GM21825 (cell line): ENCODE data around the gene ARHGAP33.
"Not testable (repeated sequence)": the region's sequence is repeated elsewhere in the genome, so short reads cannot be mapped to it uniquely, and the experiment has no call there.

ENCODE experiments used
- ATAC-seq: cut with Tn5 transposase; IDR thresholded peaks from one replicate; pipeline ENCODE4 v1.9.1; 2021; ENCODE audit warnings: mild to moderate bottlenecking, moderate library complexity; ENCODE audit not compliant: unreplicated experiment

Gene ARHGAP33

GRCh38 chr19:35754370-35755130 is 20.8 kb upstream of the ARHGAP33 start:
- ATAC-seq: no peak

DNA sequence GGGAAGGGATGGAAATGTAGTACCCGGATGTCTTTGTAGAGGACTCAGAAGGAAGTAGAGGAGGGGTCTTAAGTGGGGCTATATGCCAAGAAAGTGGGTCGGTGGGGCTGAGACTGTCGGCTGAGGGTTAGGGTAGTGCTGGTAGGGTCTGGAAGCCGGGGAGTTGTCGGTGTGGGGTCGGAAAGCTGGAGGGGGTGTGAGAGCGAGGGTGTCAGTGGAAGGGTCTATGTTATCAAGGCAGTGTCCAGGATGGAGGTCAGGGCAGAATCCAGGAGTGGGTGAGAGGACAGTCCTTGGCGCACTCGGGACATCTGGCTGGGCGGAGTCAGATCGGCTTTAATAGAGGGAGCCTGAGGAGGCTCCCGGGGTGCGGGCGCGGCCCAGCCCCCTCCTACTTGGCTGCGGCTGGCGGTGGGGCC is 20.2 kb upstream of the ARHGAP33 start:
- no peak for ATAC-seq

- ATAC-seq: no peak
These were observed 19.6 kb upstream of the ARHGAP33 start for GRCh38 chr19:35755550-35756376.

DNA sequence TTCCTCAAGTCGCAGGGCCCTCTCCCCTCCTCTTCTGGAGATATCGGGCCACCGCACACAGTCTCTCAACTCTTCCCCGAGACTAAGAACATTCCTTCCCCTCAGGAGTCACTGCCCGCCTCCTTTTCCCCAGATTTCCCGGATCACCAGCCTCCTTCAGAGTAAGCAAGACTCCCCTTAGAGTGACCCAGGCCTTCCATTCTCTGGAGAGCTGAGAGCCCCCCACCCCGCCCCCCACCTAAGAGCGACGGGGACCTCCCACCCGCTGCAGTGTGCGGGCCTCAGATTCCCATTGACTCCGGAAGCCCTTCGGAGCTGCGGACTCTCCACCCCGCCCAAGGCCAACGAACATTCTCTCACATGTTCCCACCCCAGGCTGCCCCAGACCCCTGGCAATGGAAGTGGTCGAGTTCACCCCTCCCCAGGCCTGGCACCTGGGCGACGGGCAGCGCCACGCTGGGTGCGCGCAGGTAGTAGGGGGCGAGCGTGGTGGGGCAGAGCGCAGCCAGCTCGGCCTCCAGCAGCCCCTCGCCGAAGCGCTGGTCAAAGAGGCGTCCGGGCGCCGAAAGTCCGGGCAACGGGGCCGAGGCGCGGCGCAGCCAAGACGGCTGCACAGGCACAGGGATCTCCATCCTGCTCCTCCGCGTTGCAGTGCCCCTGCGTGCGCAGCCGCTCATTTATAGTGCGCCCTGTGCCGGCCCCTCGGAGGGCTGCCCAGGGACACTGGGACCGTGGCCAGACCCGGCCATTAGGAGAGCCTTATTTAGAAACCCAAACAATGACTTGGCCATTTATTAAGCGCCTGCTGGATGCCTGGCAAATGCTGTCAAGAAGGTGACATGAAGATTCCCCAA is 18.8 kb upstream of the ARHGAP33 start, which contains the start of gene HSPB6:
Gene HSPB6, minus strand, starts transcription at position 653 of the 854 bp plus-strand sequence. Its CDS starts 21 bp downstream, at position 632.
- ATAC-seq: no peak

DNA sequence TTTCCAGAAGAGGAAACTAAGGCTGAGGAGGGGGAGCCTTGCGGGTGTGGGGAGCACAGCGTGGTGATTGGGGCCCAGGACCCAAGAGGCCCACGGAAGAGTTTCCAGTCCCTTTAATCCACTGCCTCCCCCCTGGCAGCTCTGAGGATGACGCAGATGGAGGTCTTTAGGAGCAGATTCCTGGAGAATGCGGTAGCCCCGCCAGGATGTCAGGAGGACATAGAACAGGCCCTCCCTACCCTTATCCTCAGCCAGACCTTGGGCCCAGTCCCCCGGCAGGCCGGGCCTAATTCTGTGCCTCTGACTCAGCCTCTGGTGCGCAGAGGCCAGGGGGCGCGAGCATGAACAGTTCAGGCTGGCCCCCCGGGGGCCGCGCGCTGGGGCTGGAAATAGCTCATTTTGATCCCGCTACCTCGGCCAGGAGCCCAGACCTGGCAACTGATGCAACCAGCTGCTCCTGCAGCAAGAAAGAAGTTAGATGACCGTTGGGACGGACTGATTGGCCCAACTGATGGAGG is 18.1 kb upstream of the ARHGAP33 start:
- peak; percentile 5 for ATAC-seq

DNA sequence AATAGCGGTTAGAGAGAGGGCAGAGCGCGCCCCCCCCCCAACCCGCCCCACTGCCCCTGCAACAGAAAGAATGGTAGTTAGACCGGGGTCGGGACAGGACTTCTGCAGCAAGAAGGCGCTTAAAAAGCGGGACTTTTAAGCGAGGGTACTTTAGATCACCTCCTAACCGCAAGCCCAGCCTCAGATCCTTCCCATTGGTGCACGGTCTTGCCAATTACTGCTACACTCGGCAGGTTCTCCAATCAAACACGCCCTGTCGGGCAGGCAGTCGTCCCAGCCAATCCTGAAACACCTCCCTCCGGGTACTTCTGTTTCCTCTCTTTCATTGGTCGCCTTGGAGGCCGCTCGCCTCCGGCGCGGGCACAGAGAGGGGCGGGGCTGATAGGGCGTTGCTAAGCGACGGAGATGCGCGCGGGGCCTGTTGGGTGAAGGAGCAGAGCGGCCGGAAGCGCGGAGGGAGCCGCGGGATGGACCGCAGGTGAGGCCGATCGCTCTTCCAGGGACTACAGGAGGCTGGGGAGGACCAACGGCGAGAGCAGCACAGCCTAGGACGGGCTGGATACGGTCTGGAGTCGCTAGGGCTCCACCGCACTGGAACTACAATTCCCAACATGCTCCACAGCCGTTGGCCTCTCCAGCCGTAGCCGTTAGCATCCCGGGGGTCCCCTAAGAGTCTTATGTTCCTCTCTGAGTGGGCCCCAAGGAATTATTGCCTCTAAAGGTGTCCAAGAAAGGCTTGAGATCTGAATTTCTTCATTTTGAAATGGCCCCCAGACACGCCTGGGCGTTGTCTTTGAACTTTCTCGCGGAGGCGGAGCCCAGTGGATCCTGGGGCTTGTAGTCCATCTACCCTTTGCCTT is 17.4 kb upstream of the ARHGAP33 start, which contains the start of gene PROSER3:
Gene PROSER3, plus strand, starts transcription at position 428 of the 860 bp plus-strand sequence. Its CDS starts 40 bp downstream, at position 468.
- peak; percentile 90 for ATAC-seq

DNA sequence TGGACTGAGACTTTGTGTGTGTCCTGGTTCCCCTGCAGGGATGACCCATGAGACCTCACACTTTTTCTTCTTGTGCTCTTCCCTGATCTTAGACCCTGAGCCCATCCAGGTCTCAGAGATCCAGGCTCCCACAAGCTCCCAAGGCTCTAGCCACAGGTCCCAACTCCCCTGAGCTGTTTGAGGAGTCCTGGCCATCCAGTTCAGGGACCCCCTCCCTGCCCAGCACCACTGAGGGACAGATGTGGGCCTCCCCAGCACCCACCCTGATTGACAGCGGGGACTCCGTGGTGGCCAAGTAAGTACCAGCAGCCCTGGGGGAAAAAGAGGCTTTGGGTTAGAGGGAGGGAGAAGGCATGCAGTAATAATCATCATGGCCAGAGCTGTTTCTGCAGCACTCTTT is 15.7 kb upstream of the ARHGAP33 start:
- ATAC-seq: no peak

DNA sequence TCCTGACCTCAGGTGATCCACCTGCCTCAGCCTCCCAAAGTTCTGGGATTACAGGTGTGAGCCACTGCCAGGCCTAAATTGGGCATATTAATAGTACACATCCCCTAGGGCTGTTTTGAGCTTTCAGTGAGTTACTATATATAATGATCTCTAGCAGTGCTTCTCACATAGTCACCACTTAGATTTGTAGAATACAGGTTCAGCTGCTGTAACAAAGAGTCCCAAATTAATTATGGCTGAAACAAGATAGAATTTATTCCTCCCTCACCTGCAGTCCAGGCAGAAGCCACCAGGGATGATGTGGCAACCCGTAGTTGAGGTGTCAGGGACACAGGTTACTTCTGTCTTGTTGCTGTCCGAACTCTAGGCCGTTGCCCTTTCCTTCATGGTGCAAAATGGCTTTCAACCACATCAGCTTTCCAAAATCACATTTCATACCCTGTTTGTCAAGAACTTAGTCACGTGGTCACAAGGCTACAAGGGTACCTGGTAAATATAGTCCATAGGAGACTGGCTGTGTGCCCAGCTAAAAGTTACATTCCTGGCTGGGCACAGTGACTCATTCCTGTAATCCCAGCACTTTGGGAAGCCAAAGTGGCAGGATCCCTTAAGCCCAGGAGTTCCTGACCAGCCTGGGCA is 14.5 kb upstream of the ARHGAP33 start:
- ATAC-seq: no peak

GRCh38 chr19:35764432-35765315 is 10.7 kb upstream of the ARHGAP33 start:
- no peak for ATAC-seq

DNA sequence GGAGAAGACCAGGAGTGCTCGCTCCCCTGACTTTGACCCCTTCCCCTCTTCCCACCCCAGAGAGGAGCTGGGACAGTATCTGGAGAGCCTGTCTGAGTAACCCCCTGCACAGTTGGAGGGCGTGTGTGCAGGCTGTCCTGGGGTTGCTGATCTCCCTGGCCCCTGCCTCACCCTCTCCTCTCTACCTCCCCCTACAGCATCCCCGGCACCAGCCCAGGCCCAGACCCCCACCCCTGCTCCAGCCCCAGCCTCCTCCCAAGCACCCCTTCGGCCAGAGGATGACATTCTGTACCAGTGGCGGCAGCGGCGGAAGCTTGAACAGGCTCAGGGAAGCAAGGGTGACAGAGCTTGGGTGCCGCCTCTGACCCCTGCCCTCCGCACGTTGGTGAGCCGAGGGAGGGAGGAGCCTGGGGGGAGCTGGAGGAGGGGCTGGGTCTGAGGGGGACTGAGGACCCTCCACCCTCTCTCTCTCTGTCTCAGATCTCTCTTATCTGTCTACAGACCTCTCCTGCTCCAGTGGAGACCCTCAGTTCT is 8.7 kb upstream of the ARHGAP33 start:
- no peak for ATAC-seq

- ATAC-seq: no peak
These were observed 7.9 kb upstream of the ARHGAP33 start for GRCh38 chr19:35767288-35768081.

GRCh38 chr19:35768082-35768421 is 7.3 kb upstream of the ARHGAP33 start:
- no peak for ATAC-seq

DNA sequence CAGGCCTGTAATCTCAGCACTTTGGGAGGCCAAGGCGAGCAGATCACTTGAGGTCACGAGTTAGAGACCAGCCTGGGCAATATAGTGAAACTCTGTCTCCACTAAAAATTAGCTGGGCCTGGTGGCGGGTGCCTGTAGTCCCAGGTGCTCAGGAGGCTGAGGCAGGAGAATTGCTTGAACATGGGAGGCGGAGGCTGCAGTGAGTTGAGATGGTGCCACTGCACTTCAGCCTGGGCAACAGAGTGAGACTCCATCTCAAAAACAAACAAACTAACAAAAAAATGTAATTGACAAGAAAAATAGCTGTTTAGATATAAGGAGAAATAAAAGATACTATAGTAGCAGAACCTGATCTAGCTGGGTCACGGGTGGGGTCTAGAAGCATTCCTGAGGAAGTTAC is 3.0 kb upstream of the ARHGAP33 start:
- ATAC-seq: not testable (repeated sequence)

DNA sequence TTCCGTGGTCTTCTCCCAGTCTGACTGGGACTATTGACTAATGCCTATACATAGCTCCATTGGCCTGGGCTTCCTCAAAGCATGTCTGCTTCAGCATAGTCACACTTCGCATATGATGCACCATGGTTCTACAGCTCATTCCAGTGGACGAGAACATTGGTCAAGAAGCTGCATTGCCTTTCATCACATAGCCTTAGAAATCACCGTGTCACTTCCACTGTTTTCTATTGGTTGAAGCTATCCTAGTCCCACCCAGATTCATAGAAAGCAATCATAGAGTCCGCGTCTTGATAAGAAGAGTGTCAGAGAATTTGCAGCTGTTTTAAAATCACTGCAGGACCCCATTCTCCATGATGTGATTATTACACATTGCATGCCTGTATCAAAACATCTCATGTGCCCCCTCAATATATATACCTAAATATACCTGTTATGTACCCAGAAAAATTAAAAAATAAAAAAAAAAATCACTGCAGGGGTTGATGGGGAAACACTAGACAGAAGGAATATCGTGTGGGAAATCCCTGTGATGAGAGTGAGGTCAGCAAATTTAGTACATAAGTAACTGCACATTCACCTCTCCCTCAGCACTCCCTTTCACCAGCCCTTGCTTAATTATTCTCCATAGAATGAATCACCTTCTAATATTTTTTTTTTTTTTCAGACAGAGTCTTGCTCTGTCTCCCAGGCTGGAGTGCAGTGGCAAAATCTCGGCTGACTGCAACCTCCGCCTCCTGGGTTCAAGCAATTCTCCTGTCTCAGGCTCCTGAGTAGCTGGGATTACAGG is 2.2 kb upstream of the ARHGAP33 start:
- no peak for ATAC-seq

DNA sequence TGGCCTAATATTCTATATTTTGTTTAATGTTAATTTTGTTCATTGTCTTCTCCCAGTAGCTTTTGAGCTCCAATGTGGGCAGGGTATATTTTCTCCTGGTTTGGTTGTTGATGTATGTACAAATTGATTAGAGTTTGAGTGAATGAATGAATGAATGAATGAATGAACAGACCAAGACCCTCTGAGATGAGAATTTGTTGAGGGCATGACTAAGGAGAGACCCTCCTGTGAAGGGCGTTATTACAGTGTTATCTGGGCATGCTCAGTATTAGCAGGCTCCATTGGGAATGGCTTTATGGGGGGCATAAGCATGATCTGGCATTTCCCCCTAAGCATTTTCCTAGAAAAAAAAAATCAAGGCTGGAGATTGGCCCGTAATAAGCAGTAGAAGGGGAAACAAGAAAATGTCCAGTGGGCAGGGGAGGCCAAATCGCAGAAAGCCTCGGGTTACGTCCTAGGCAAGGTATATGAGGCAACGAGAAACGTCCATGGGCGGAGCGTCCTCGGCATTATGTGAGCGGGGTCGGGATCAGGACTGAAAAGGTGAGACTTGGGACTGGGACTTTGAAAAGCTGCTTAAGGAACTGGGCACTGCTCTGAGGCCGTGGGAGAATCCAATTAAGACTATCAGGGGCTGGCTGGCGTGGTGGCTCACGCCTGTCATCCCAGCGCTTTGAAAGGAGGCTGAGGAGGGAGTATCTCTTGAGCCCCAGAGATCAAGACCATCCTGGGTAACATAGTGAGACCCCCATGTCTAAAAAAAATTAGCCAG is 904 bp upstream of the ARHGAP33 start:
- ATAC-seq: no peak

GRCh38 chr19:35775046-35775297 is 392 bp upstream of the ARHGAP33 start:
- ATAC-seq: no peak
